ENCODE results near the gene TTI1. TPM values are rescaled to one million over a fixed set of nuclear protein-coding genes. Genes with fewer than 3 reads are reported as not detected.

TTI1 gene
- polyA plus RNA-seq, 1 of the 3 experiments (the other 2 are of a cell fraction), result 15.6 TPM

GRCh38 chr20:38000293-38000692 lies 33.0 kb downstream of the TTI1 start:
- Histone ChIP-seq H3K9me2 (no peaks in the 10 kb centered on the region), H3K27me3 (ENCODE audit: insufficient read depth) (no peaks in the 10 kb centered on the region), H3K4me3 (ENCODE audit: low read depth in 2 of 2, low read length in 1 of 2) (no peak overlapping the region), H3K4me1 (ENCODE audit: control insufficient read depth in 1 of 2, insufficient read depth in 2 of 2, low read depth in 1 of 2, low read length in 1 of 2) (peaks cover 7 to 18% of the 10 kb centered on the region in 2 experiments; a peak in 3 of 4 replicates), H3F3A (replicated peaks; ENCODE audit: insufficient read depth) (peaks cover 25% of the 10 kb centered on the region), H4K20me1 (ENCODE audit: insufficient read depth) (peaks cover 6% of the 10 kb centered on the region; the same call in 1 of the 2 replicates), H3K36me3 (replicated peaks in 1 of 2; ENCODE audit: control insufficient read depth in 1 of 2, insufficient read depth in 2 of 2, low read length in 1 of 2) (peaks cover 30 to 66% of the 10 kb centered on the region in 2 experiments), H3K27ac (ENCODE audit: low read depth in 2 of 2, low read length in 1 of 2) (no peak overlapping the region), H3K79me2 (ENCODE audit: insufficient read depth) (0 out of 2 replicates have a peak, but pooled peaks cover 5% of the 10 kb centered on the region), H2AFZ (ENCODE audit: low read depth) (no peak overlapping the region), H3K9ac (no peak overlapping the region), H3K4me2 (no peak overlapping the region), H3K9me3 (no peaks in the 10 kb centered on the region)
- no peak for TF ChIP-seq GABPA (IDR thresholded peaks at IDR 0.05; ENCODE audit: low read depth)
- TF ChIP-seq MAX (IDR thresholded peaks at IDR 0.05; ENCODE audit: low read depth), result no peak
- TF ChIP-seq TCF12 (IDR thresholded peaks at IDR 0.05), result no peak
- TF ChIP-seq POLR2AphosphoS5 (IDR thresholded peaks at IDR 0.05; ENCODE audit: low read depth, low read length), result no peak
- no peak for TF ChIP-seq RCOR1 (IDR thresholded peaks at IDR 0.05; ENCODE audit: low read length)
- TF ChIP-seq TEAD4 (IDR thresholded peaks at IDR 0.05; ENCODE audit: borderline replicate concordance, insufficient read depth), result no peak
- 99% methylated on average over 13 of the region's 13 CpGs for WGBS (ENCODE audit: low lambda C conversion rate)
- ChIA-PET CTCF (interaction anchor here (1.2 to 1.8 kb wide), 2 partner anchors 12 to 97 kb away, joined by 3 to 5 read pairs; partner anchors contain the start of gene VSTM2L), POLR2A (no interaction called here)
- no peak for DNase-seq

- 95% methylated on average over 15 of the region's 15 CpGs for WGBS (ENCODE audit: low lambda C conversion rate)
- POLR2A ChIA-PET, result no interaction called here
- H3K36me3 ChIP-seq (replicated peaks in 1 of 2; ENCODE audit: control insufficient read depth in 1 of 2, insufficient read depth in 2 of 2, low read length in 1 of 2), result peaks cover 30 to 68% of the 10 kb centered on the region in 2 experiments
Measured at GRCh38 chr20:37999526-38000263, 33.6 kb downstream of the TTI1 start.

More at GRCh38 chr20:37999526-38000263, 33.6 kb downstream of the TTI1 start:
- Histone ChIP-seq H3K9me2 (no peaks in the 10 kb centered on the region), H3K9ac (no peak overlapping the region), H3K79me2 (ENCODE audit: insufficient read depth) (0 out of 2 replicates have a peak, but pooled peaks cover 5% of the 10 kb centered on the region), H3K4me1 (ENCODE audit: control insufficient read depth in 1 of 2, insufficient read depth in 2 of 2, low read depth in 1 of 2, low read length in 1 of 2) (peaks cover 7 to 18% of the 10 kb centered on the region in 2 experiments; a peak in 3 of 4 replicates), H3K4me3 (ENCODE audit: low read depth in 2 of 2, low read length in 1 of 2) (no peak overlapping the region), H3F3A (replicated peaks; ENCODE audit: insufficient read depth) (peaks cover 21% of the 10 kb centered on the region), H3K27me3 (ENCODE audit: insufficient read depth) (no peaks in the 10 kb centered on the region), H4K20me1 (ENCODE audit: insufficient read depth) (peaks cover 6% of the 10 kb centered on the region; the same call in 1 of the 2 replicates), H2AFZ (ENCODE audit: low read depth) (no peak overlapping the region), H3K27ac (ENCODE audit: low read depth in 2 of 2, low read length in 1 of 2) (no peak overlapping the region), H3K9me3 (no peaks in the 10 kb centered on the region), H3K4me2 (no peak overlapping the region)
- CTCF ChIA-PET, result interaction anchor here (0.9 to 2.3 kb wide), 6 partner anchors 8 to 440 kb away, joined by 3 to 18 read pairs (median 3); no protein-coding TSS in a partner anchor
- DNase-seq, result no peak
- TF ChIP-seq TAF1 (IDR thresholded peaks at IDR 0.05; ENCODE audit: borderline replicate concordance, low read depth, low read length) (no peak), FOXM1 (IDR thresholded peaks at IDR 0.05; ENCODE audit: low read depth) (no peak), IRF3 (IDR thresholded peaks at IDR 0.05; ENCODE audit: low read depth, low read length) (no peak), EP300 (IDR thresholded peaks at IDR 0.05; ENCODE audit: borderline replicate concordance in 1 of 2, low read depth in 1 of 2, low read length in 1 of 2) (no peak), TEAD4 (IDR thresholded peaks at IDR 0.05; ENCODE audit: borderline replicate concordance, insufficient read depth) (no peak), RFX5 (IDR thresholded peaks at IDR 0.05; ENCODE audit: low read length) (no peak), MXI1 (IDR thresholded peaks at IDR 0.05; ENCODE audit: low read depth, low read length) (no peak), TCF12 (IDR thresholded peaks at IDR 0.05) (no peak), USF1 (IDR thresholded peaks at IDR 0.05; ENCODE audit: borderline replicate concordance, low read depth) (no peak), YY1 (IDR thresholded peaks at IDR 0.05; ENCODE audit: low read depth) (no peak), SIN3A (IDR thresholded peaks at IDR 0.05; ENCODE audit: borderline replicate concordance, low read depth, low read length) (no peak), FOXJ3 (CRISPR knock-in tag; IDR thresholded peaks at IDR 0.05) (no peak)
